ENCODE data around the gene CBFA2T2.
A peak's percentile ranks its signal among the peaks of the same experiment; 100 is the strongest.
"Not testable (repeated sequence)": the region's sequence is repeated elsewhere in the genome, so short reads cannot be mapped to it uniquely, and the experiment has no call there.

CBFA2T2 gene

GRCh38 chr20:33644313-33645071 is 154.6 kb downstream of the CBFA2T2 start:
- no peak for TF ChIP-seq CTCF (IDR thresholded peaks at IDR 0.05; ENCODE audit: low read length, missing control alignments)
- H3K4me3 ChIP-seq (replicated peaks; ENCODE audit: low read depth, low read length): no peak overlapping the region
- DNase-seq (ENCODE audit: low read depth): no peak

GRCh38 chr20:33645072-33645358 is 155.1 kb downstream of the CBFA2T2 start:
- DNase-seq (ENCODE audit: low read depth): no peak
- H3K4me3 ChIP-seq (replicated peaks; ENCODE audit: low read depth, low read length): no peak overlapping the region
- TF ChIP-seq CTCF (IDR thresholded peaks at IDR 0.05; ENCODE audit: low read length, missing control alignments): no peak

- no peak overlapping the region for H3K4me3 ChIP-seq (replicated peaks; ENCODE audit: low read depth, low read length)
- TF ChIP-seq CTCF (IDR thresholded peaks at IDR 0.05; ENCODE audit: low read length, missing control alignments): no peak
- DNase-seq (ENCODE audit: low read depth): no peak
These were observed 155.5 kb downstream of the CBFA2T2 start for GRCh38 chr20:33645396-33645795.

- no peak for DNase-seq (ENCODE audit: low read depth)
- TF ChIP-seq CTCF (IDR thresholded peaks at IDR 0.05; ENCODE audit: low read length, missing control alignments): no peak
- no peak overlapping the region for H3K4me3 ChIP-seq (replicated peaks; ENCODE audit: low read depth, low read length)
These were observed 156.3 kb downstream of the CBFA2T2 start for GRCh38 chr20:33646191-33646590.

GRCh38 chr20:33646959-33647602 is 157.2 kb downstream of the CBFA2T2 start:
- DNase-seq (ENCODE audit: low read depth); H3K4me3 ChIP-seq (replicated peaks; ENCODE audit: low read depth, low read length): not testable (repeated sequence)

GRCh38 chr20:33647603-33648395 is 157.9 kb downstream of the CBFA2T2 start:
- TF ChIP-seq CTCF (IDR thresholded peaks at IDR 0.05; ENCODE audit: low read length, missing control alignments): no peak
- peak; percentile 43 for DNase-seq (ENCODE audit: low read depth)
- H3K4me3 ChIP-seq (replicated peaks; ENCODE audit: low read depth, low read length): no peak overlapping the region

- no peak overlapping the region for H3K4me3 ChIP-seq (replicated peaks; ENCODE audit: low read depth, low read length)
- TF ChIP-seq CTCF (IDR thresholded peaks at IDR 0.05; ENCODE audit: low read length, missing control alignments): no peak
- DNase-seq (ENCODE audit: low read depth): no peak
These were observed 158.6 kb downstream of the CBFA2T2 start for GRCh38 chr20:33648396-33649004.
